Tibial nerve (tissue), 4 donors: ENCODE results near the gene CREB3L4. TPM values are rescaled to one million over a fixed set of nuclear protein-coding genes. Genes with fewer than 3 reads are reported as not detected.

ENCODE experiments used
- DNase-seq, 2 donors: peaks; one replicate each; pipeline ENCODE4 v3.0.0-alpha.2; 2019; ENCODE audit warnings: low spot score in 2 of 2
- H3K27ac ChIP-seq, 4 donors: fragments of 200-600 bp; sonication (generic) in 3 of 4; one replicate each; pipeline ENCODE4 v1.5.1; 2017 to 2019; ENCODE audit warnings: mild to moderate bottlenecking in 1 of 4
- H3K27me3 ChIP-seq, 2 donors: fragments of 200-600 bp; sonication (generic) in 1 of 2; one replicate each; pipeline versions ENCODE4 v1.5.1 to v1.6.0; 2017 to 2019
- H3K36me3 ChIP-seq, 3 donors: fragments of 200-600 bp; sonication (generic); one replicate each; pipeline ENCODE4 v1.5.1; 2018 to 2019
- H3K4me1 ChIP-seq, 4 donors: fragments of 200-600 bp; sonication (generic) in 3 of 4; one replicate each; pipeline ENCODE4 v1.5.1; 2017 to 2019
- H3K4me3 ChIP-seq, 4 donors: fragments of 200-600 bp; sonication (generic) in 3 of 4; one replicate each; pipeline ENCODE4 v1.5.1; 2017 to 2019; ENCODE audit warnings: mild to moderate bottlenecking in 1 of 4, moderate library complexity in 1 of 4
- H3K9me3 ChIP-seq, 4 donors: fragments of 200-600 bp; sonication (generic) in 3 of 4; one replicate each; pipeline ENCODE4 v1.5.1; 2017 to 2019
- EP300 ChIP-seq, 2 donors: sonication (generic); formaldehyde crosslinking; IDR thresholded peaks; one replicate each; pipeline ENCODE4 v1.6.1; 2017; ENCODE audit warnings: antibody characterized with exemption in 2 of 2, mild to moderate bottlenecking in 1 of 2
- POLR2A ChIP-seq, 2 donors: fragments of 450-650 bp; IDR thresholded peaks; one replicate each; pipeline ENCODE4 v1.6.1; 2017; ENCODE audit warnings: antibody characterized with exemption in 2 of 2, mild to moderate bottlenecking in 2 of 2, moderate library complexity in 2 of 2
- WGBS, 2 donors: methylation state at CpG; one replicate each; pipeline ENCODE4 v1.1.5; 2018; 5-methylcytosine and 5-hydroxymethylcytosine counted together
- total RNA-seq, 4 donors: library from RNA; depleted of rRNA; stranded (reverse); fragments of >200 nt; gene quantifications; one replicate each; pipeline ENCODE4 v1.1.0, GENCODE V29; 2016
- TF ChIP-seq, protein P1 (sequence below), 5 experiments: fragments of 200-600 bp in 3 of 5; fragments of 450-650 bp in 2 of 5; sonication (generic) in 3 of 5; IDR thresholded peaks; one replicate each; pipeline ENCODE4 v1.5.1; 2016 to 2019; ENCODE audit warnings: antibody characterized with exemption in 5 of 5, mild to moderate bottlenecking in 3 of 5, moderate library complexity in 2 of 5

Gene CREB3L4
- total RNA-seq, 4 donors from 2014 or later = 10.2 to 17.5 (median 11.4) TPM

- Histone ChIP-seq H3K4me1 (peaks cover 0 to 14% (median 3%) of the 10 kb centered on the region in 4 donors), H3K4me3 (no peak overlapping the region), H3K9me3 (no peaks in the 10 kb centered on the region), H3K36me3 (peaks cover 10 to 90% (median 42%) of the 10 kb centered on the region in 3 donors), H3K27me3 (no peaks in the 10 kb centered on the region), H3K27ac (no peak overlapping the region)
- TF ChIP-seq POLR2A (IDR thresholded peaks at IDR 0.05) = no peak
- no peak for TF ChIP-seq EP300 (IDR thresholded peaks at IDR 0.05)
- TF ChIP-seq, protein P1, sequence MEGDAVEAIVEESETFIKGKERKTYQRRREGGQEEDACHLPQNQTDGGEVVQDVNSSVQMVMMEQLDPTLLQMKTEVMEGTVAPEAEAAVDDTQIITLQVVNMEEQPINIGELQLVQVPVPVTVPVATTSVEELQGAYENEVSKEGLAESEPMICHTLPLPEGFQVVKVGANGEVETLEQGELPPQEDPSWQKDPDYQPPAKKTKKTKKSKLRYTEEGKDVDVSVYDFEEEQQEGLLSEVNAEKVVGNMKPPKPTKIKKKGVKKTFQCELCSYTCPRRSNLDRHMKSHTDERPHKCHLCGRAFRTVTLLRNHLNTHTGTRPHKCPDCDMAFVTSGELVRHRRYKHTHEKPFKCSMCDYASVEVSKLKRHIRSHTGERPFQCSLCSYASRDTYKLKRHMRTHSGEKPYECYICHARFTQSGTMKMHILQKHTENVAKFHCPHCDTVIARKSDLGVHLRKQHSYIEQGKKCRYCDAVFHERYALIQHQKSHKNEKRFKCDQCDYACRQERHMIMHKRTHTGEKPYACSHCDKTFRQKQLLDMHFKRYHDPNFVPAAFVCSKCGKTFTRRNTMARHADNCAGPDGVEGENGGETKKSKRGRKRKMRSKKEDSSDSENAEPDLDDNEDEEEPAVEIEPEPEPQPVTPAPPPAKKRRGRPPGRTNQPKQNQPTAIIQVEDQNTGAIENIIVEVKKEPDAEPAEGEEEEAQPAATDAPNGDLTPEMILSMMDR (IDR thresholded peaks at IDR 0.05) = no peak
- no peak for DNase-seq
- 90% methylated on average over 14 of the region's 14 CpGs for WGBS, 2 donors
These were observed 34.3 kb upstream of the CREB3L4 start for GRCh38 chr1:153933430-153933829.

DNA sequence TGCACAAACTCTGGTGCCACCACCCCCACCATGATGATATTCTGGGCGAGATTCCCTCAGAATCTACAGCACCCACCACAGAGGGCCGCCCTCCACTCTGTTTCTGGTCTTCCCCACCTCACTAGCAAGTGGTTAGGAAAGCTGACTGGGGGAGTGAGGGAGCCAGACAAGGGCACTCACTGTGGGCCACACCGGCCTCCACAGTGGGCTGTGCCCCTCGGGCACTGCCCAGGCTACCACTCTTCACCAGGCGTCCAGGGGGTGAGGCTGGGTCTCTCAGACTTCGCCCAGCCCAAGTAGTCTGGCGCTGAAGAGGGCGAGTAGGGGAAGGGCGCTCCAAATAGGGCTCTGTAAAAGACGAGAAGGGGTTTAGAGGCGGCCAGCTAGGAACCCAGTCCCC, 33.7 kb upstream of the CREB3L4 start:
- TF ChIP-seq EP300 (IDR thresholded peaks at IDR 0.05) (no peak), POLR2A (IDR thresholded peaks at IDR 0.05) (no peak)
- TF ChIP-seq, protein P1 (IDR thresholded peaks at IDR 0.05) = no peak
- Histone ChIP-seq H3K9me3 (no peaks in the 10 kb centered on the region), H3K4me1 (peaks cover 0 to 9% (median under 1%) of the 10 kb centered on the region in 4 donors), H3K36me3 (peaks cover 10 to 95% (median 42%) of the 10 kb centered on the region in 3 donors), H3K27me3 (no peaks in the 10 kb centered on the region), H3K4me3 (no peak overlapping the region), H3K27ac (no peak overlapping the region)
- 90 to 96% methylated on average over 11 of the region's 11 CpGs for WGBS, 2 donors
- DNase-seq = no peak

- 92 to 95% methylated on average over 9 of the region's 9 CpGs for WGBS, 2 donors
- TF ChIP-seq, protein P1 (IDR thresholded peaks at IDR 0.05) = no peak
- no peak for TF ChIP-seq POLR2A (IDR thresholded peaks at IDR 0.05)
- DNase-seq = no peak
- H3K36me3 ChIP-seq = peaks cover 10 to 100% (median 50%) of the 10 kb centered on the region in 3 donors
- peaks cover 0 to under 1% (median 0%) of the 10 kb centered on the region in 4 donors for H3K4me1 ChIP-seq
- no peak overlapping the region for H3K4me3 ChIP-seq
- no peaks in the 10 kb centered on the region for H3K9me3 ChIP-seq
- no peak overlapping the region for H3K27ac ChIP-seq
- no peaks in the 10 kb centered on the region for H3K27me3 ChIP-seq
These were observed 33.0 kb upstream of the CREB3L4 start for GRCh38 chr1:153934746-153935145.

DNA sequence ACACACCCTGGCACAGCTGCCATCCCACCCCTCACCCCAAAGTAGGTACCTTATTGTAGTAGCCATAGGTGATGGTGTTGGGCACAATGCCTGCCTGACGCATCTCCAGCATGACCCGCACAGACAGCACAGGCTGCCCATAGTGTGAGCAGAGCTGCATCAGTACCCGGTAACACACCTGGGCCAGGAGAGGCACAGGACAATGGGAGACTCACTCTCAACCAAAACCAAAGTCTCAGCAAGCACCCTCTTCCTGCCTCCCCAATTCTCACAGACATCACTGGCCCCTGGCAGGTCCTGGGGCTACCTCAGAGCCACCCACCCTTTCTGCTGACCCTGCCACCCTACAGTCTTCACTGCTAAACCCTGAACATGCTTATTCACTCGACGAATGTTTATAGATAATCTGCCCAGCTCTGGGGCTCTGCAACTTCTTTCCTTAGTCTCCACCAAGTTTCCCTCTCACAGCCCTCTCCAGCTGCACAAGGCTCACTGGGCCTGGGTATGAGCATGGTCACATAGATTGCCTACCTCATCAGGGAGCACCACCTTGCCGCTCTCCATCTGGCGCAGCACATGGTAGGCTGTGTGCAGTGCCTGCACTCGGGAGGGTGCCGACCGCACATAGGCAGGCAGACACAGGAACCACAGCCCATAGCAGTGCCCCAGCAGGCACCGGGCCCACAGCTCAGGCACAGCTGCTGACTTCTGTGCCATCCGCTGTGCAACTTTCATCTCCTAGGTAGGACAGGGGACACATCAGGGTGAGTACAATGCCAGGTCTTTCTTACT, 31.5 kb upstream of the CREB3L4 start:
- Histone ChIP-seq H3K4me1 (no peaks in the 10 kb centered on the region), H3K9me3 (no peaks in the 10 kb centered on the region), H3K27me3 (no peaks in the 10 kb centered on the region), H3K27ac (no peak overlapping the region), H3K4me3 (no peak overlapping the region), H3K36me3 (peaks cover 10 to 100% (median 51%) of the 10 kb centered on the region in 3 donors)
- WGBS, 2 donors = 94 to 98% methylated on average over 11 to 12 of the region's 12 CpGs
- TF ChIP-seq, protein P1 (IDR thresholded peaks at IDR 0.05) = no peak
- no peak for TF ChIP-seq POLR2A (IDR thresholded peaks at IDR 0.05)
- no peak for TF ChIP-seq EP300 (IDR thresholded peaks at IDR 0.05)
- DNase-seq = no peak

DNA sequence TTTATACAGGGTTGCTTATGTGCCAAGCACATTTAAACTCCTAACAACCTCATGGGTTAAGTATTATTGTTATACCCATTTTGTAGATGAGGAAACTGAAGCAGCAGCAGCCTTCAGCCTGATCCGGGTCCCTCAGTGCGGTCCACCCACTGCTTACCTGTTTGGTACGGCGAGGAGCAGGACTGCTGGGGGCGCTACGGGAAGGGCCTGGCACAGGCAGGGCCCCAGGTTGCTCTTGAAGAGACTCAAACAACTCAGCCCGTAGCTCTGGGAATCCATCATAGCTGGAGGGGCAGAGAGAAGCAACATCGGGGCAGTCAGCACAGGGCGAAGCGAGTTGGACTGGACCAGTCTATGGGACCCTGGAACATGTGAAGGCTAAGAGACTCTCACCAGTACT, 30.4 kb upstream of the CREB3L4 start:
- WGBS, 2 donors = 92 to 94% methylated on average over 10 of the region's 10 CpGs
- Histone ChIP-seq H3K36me3 (peaks cover 8 to 100% (median 47%) of the 10 kb centered on the region in 3 donors), H3K9me3 (no peaks in the 10 kb centered on the region), H3K4me3 (no peak overlapping the region), H3K27me3 (no peaks in the 10 kb centered on the region), H3K4me1 (no peaks in the 10 kb centered on the region), H3K27ac (no peak overlapping the region)
- no peak for TF ChIP-seq POLR2A (IDR thresholded peaks at IDR 0.05)
- TF ChIP-seq, protein P1 (IDR thresholded peaks at IDR 0.05) = no peak
- DNase-seq = no peak
